SH-SY5Y (cell line): ENCODE measurements around the gene ERP27.

Experiments
- GATA2 ChIP-seq: IDR thresholded peaks from 2 replicates; pipeline ENCODE4 v1.6.1; 2011; ENCODE audit warnings: mild to moderate bottlenecking, low read depth, low read length
- GATA3 ChIP-seq: IDR thresholded peaks from 2 replicates; pipeline ENCODE4 v1.6.1; 2011; ENCODE audit warnings: low read depth, mild to moderate bottlenecking, low read length, moderate library complexity

- TF ChIP-seq GATA2 (no peak), GATA3 (no peak)
Observed at GRCh38 chr12:14982562-14982961, 44.2 kb upstream of the ERP27 start.
